ENCODE measurements around the gene ZNF417. TPM values are rescaled to one million over a fixed set of nuclear protein-coding genes. Genes with fewer than 3 reads are reported as not detected.
"Not testable (repeated sequence)": the region's sequence is repeated elsewhere in the genome, so short reads cannot be mapped to it uniquely, and the experiment has no call there.

The ZNF417 gene
- total RNA-seq, 1 donor: 19.4 TPM

GRCh38 chr19:57888560-57889231, 27.7 kb downstream of the ZNF417 start, which contains the start of gene ZNF814:
ZNF814 (minus strand) TSS chr19:57889037; CDS start chr19:57888802, 235 bp downstream.
- TF ChIP-seq CTCF (IDR thresholded peaks at IDR 0.05; ENCODE audit: insufficient read depth, low read depth, low read length): peak; percentile 36
- peak; percentile 79 for DNase-seq (ENCODE audit: low read depth)
- H3K4me3 ChIP-seq (ENCODE audit: low read depth, low read length): peak within 1 kb of the TSS; percentile 66

GRCh38 chr19:57888107-57888559, 28.3 kb downstream of the ZNF417 start:
- TF ChIP-seq CTCF (IDR thresholded peaks at IDR 0.05; ENCODE audit: insufficient read depth, low read depth, low read length): no peak

GRCh38 chr19:57887195-57887941, 29.0 kb downstream of the ZNF417 start:
- peak; percentile 76 for DNase-seq (ENCODE audit: low read depth)
- H3K4me3 ChIP-seq (ENCODE audit: low read depth, low read length): no peak overlapping the region
- TF ChIP-seq CTCF (IDR thresholded peaks at IDR 0.05; ENCODE audit: insufficient read depth, low read depth, low read length): no peak

More at GRCh38 chr19:57888107-57888559, 28.3 kb downstream of the ZNF417 start:
- DNase-seq (ENCODE audit: low read depth): no peak
- peak overlapping the region; percentile 66 for H3K4me3 ChIP-seq (ENCODE audit: low read depth, low read length)

- no peak for TF ChIP-seq CTCF (IDR thresholded peaks at IDR 0.05; ENCODE audit: insufficient read depth, low read depth, low read length)
- H3K4me3 ChIP-seq (ENCODE audit: low read depth, low read length): no peak overlapping the region
- no peak for DNase-seq (ENCODE audit: low read depth)
Observed at GRCh38 chr19:57886046-57886445, 30.3 kb downstream of the ZNF417 start.

GRCh38 chr19:57873883-57874799, 42.3 kb downstream of the ZNF417 start:
- not testable (repeated sequence) for H3K4me3 ChIP-seq (ENCODE audit: low read depth, low read length); DNase-seq (ENCODE audit: low read depth)

- TF ChIP-seq CTCF (IDR thresholded peaks at IDR 0.05; ENCODE audit: insufficient read depth, low read depth, low read length): no peak
- no peak overlapping the region for H3K4me3 ChIP-seq (ENCODE audit: low read depth, low read length)
- no peak for DNase-seq (ENCODE audit: low read depth)
Observed at GRCh38 chr19:57872450-57872849, 43.9 kb downstream of the ZNF417 start.
